Measurements from ENCODE around the gene POP5.

DNA sequence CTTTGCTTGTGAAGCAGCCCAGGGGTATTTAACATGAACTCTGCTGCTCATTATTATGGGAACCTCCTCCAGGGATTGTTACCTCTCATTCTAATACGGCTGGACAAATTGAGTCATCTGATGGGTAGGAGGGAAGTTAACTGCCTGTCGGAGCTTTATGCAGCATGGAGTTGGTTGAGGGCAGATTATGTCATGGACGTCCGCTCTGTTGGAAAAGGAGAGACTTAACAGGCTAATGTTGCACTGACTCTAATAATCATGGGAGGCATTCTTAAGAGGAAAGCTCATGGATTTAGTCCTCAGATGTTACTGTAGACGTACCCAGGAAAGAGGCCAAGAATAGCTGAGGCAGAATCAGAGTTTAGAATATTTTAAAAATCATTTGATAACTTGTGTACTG, 9.9 kb downstream of the POP5 start:
- TF ChIP-seq ZNF274 (IDR thresholded peaks at IDR 0.05; ENCODE audit: low read depth, low read length) (no peak), YY1 (IDR thresholded peaks at IDR 0.05; ENCODE audit: insufficient read depth, insufficient read length) (no peak)

All from NT2/D1 (cell line).